ENCODE data around the gene PHF14.
"Not testable (repeated sequence)": the region's sequence is repeated elsewhere in the genome, so short reads cannot be mapped to it uniquely, and the experiment has no call there.

Gene PHF14

DNA sequence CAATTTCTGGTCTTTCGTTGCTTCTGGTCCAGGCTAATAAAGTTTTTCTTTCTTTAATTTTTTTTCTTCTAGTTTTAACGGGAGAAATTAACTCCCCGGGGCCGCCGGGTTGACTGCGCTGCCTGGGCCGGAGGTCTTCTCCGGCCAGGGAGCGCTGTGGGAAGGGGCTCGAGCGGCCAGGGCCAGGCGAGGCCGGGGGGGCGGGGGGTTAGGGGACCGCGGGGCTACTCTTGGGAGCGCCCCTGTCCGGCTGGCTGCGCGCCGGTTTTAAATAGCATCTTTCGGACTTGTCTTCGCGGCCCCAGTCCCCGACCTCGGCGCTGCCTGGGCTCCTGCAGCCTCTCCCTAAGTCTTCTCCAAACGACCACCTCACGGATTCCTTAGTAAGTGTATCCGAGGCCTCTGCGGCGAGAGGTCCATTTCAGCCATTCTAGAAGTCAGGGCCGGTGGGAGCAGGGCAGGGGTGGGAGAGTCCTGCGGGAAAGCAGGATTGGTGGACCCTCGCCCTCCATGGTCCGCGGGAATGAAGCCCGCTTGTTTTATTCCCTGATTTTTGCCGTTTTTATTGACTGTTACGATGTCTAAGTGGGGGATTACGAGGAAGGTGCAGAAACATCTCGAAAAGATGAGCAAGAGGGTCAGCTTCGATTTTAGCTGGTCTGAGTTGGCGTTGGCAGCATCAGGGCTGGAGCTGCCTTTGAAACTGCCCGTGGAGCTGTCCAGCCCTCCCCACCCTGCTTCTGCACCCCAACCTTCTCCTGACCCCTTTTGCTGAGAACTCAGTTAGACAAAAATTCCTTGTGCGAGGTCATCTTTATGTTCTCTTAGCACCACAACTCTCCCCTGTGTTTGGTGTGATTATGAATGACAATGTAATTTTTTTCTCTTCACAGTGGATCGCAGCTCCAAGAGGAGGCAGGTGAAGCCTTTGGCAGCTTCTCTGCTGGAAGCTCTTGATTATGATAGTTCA, 555 bp downstream of the PHF14 start:
- DNase-seq (ENCODE audit: low read depth, low spot score), result peak; percentile 59

DNA sequence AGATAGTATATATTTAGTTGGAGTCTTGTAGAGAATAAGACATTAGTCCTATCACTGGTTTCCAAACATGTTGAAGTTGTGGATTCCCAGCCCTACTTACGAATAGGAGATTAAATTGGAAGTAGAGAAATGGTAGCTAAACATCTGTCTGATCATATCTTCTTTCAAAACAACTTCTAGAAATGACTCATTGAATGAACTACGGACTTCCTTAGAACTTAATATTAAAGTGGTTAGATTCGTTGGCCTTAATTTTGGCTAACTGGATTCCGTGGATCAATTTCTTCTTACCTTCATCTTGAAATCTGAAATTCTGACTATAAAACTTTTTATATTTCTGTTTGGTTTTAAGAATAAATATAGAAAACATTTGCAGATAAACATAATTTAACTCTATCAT, 3.4 kb downstream of the PHF14 start:
- no peak for DNase-seq (ENCODE audit: low read depth, low spot score)

DNA sequence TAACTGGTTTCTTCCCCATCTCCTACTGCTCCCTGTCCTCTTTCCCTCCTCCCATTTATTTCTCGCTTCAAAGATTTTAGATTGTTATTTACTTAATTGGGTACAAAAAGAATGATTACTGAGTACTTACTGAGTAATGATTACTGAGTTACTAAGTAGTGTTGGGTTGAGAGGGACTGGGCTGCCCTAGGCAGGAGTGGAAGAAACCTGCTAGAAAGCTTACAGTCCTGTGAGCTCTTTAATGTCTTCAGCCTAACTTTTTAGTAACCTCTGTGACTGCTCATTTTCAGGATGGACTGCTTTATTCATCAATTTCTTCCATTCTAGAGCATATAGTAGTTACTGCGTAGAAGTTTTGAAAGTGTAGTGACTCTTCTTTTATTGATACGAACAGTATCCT, 7.6 kb downstream of the PHF14 start:
- no peak for DNase-seq (ENCODE audit: low read depth, low spot score)

- DNase-seq (ENCODE audit: low read depth, low spot score), result not testable (repeated sequence)
These were observed 17.1 kb downstream of the PHF14 start for GRCh38 chr7:10990748-10991147.

DNA sequence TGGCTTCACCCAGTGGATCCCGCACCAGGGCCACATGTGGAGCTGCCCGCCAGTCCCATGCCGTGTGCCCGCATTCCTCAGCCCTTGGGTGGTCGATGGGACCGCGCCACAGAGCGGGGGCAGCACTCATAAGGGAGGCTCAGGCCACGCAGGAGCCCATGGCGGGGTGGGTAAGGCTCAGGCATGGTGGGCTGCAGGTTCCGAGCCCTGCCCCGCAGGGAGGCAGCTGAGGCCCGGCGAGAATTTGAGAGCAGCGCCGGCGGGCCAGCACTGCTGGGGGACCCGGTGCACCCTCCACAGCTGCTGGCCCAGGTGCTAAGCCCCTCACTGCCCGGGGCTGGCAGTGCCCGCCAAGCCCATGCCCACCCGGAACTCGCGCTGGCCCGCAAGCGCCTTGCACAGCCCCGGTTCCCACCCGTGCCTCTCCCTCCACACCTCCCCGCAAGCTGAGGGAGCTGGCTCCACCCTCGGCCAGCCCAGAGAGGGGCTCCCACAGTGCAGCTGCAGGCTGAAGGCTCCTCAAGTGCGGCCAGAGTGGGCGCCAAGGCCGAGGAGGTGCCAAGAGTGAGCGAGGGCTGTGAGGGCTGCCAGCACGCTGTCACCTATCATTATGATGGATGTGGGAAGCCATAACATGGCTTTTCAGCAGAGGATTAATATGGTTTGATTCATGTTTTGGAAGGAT, 22.0 kb downstream of the PHF14 start:
- not testable (repeated sequence) for DNase-seq (ENCODE audit: low read depth, low spot score)

- DNase-seq (ENCODE audit: low read depth, low spot score), result peak; percentile 11
These were observed 25.5 kb downstream of the PHF14 start for GRCh38 chr7:10998996-10999757.

DNA sequence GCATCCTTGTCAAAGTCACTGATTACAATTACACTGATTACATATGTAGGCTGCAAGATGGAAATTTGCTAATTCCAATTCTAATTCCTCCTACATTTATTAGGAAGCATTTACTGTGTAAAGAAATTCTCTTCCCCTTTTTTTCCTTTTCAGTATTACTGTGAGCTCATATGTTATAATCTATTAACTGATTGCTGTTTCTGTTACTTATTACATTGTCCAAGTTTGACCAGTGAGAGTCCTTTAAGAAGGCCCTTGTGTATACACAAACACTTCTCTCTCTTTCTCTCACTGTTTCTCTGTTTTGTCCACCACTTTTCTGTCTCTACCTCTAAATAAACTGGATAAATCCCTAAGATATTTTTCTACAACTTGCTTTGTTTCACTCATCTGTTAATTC, 31.5 kb downstream of the PHF14 start:
- no peak for DNase-seq (ENCODE audit: low read depth, low spot score)

GRCh38 chr7:11006291-11006690, 32.6 kb downstream of the PHF14 start:
- no peak for DNase-seq (ENCODE audit: low read depth, low spot score)

GRCh38 chr7:11009631-11010030, 36.0 kb downstream of the PHF14 start:
- DNase-seq (ENCODE audit: low read depth, low spot score), result no peak

DNA sequence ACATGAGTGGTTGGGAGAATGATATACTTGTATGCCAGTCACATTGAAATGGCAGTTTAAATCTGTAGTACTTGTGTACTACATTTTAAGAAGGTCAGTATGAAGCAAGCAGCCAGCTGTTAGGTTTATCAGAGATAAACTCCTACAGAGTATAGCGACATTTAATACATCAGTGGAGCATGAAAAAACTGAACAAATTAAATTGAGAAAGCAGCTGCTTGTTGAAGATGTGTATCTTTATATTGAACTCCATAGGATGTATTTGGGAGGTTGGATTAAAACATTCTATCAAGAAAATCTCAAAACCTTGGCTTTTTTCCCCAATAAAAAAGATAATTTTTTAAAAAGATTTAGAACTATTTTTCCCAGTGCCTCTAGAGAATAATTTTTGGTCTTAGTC, 47.8 kb downstream of the PHF14 start:
- DNase-seq (ENCODE audit: low read depth, low spot score), result no peak

- no peak for DNase-seq (ENCODE audit: low read depth, low spot score)
These were observed 53.0 kb downstream of the PHF14 start for GRCh38 chr7:11026452-11027359.

DNA sequence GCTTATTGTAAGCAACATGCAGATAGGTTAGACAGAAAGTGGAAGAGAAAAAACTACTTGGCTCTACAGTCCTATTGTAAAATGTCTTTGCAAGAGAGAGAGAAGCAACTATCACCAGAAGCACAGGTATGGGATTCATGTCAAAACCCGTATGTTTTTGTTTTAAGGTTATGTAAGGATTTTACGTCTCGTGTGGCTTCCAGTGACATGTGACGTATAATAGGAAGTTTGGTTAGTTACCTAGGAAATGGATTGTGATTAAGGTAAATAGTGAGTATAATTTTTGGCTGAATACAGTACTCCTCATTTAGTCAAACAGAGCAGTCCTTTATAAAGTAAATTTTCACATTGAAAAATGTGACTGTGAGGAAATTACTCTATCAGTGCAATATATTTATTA, 62.0 kb downstream of the PHF14 start:
- no peak for DNase-seq (ENCODE audit: low read depth, low spot score)

- DNase-seq (ENCODE audit: low read depth, low spot score), result no peak
These were observed 66.3 kb downstream of the PHF14 start for GRCh38 chr7:11039974-11040373.

GRCh38 chr7:11054033-11054432, 80.4 kb downstream of the PHF14 start:
- DNase-seq (ENCODE audit: low read depth, low spot score), result no peak

DNA sequence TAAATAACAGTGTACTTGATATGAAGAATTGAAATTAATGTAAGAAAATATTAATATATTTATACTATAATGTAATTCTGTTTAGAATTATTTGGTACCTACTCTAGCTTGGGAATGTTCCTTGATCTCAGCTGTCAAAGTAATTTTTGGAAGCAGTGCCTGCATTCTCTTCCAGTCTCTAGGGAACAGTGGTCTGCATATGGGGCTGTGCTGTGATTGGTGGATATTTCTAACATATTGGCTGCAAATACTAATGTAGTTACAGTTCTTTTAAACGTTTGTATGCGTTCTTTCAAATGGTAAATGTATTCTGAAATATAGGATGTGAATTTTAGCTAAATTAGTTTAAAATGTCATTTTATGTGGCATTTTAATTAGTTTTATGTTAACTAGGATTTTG, 87.2 kb downstream of the PHF14 start:
- no peak for DNase-seq (ENCODE audit: low read depth, low spot score)

GRCh38 chr7:11062110-11062509, 88.4 kb downstream of the PHF14 start:
- no peak for DNase-seq (ENCODE audit: low read depth, low spot score)

- no peak for DNase-seq (ENCODE audit: low read depth, low spot score)
These were observed 95.9 kb downstream of the PHF14 start for GRCh38 chr7:11069591-11069990.

DNA sequence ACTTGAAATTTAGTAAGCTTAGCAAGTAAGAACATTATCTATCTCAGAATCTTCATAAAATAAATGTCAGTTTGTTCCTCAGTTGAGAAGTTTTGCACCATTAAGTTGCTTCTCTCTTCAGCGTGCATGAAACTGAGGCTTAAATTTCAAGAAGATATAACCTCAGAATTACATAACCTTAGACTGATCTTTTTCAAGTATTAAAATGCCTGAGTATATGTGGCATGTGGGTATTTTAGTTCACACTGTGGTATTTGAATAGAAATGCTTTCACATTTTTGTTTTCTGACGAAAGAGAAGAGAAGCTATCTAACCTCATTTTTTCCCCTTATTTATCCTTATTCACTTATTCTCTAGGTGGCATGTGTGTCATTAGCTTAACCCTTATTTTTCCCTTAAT, 104.1 kb downstream of the PHF14 start:
- DNase-seq (ENCODE audit: low read depth, low spot score), result no peak

DNA sequence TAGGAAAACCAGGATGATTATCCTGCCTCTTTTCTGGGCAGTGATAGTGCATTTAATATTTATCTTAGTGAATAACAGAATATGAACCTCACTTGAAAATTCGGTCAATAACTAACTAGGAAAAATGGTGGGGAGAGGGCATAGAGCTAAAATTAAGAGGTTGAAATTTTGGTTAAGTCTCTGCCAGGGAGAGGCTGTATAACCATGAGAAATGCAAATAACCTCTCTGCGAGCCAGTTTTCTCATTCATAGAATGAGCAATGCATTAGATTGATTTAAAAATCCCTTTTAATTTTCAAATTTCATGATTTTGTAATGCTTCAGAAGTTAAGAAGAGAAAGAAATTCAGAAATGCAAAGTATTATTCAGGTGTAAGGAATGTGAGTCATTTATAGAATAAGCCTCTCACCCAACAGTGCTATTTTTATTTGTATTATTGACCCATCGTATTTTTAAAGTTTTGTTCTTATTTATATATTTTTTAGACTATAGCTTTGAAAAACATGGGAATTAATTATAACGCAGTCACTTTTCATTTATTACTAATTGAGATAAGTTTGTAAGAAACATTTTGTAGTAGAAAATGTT, 104.7 kb downstream of the PHF14 start:
- DNase-seq (ENCODE audit: low read depth, low spot score), result no peak

DNA sequence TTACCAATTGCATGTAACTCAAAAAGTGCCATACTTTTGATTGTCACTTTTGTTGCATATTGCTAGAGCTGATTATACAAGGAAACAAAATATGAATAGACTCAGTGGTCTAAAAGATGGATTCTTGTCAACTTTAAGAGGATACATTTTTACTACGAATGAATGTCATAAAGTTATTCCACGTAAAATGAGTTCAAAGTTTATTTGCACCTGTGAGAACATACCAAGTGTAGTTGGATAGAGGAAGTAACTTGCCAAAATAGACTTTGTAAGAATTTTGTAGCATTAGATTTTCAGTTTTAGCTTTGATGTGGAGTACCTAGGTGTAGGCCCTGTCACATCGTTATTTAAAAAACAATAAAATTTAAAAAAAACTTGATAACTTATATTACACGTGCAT, 106.2 kb downstream of the PHF14 start:
- DNase-seq (ENCODE audit: low read depth, low spot score), result no peak

GRCh38 chr7:11082121-11082520, 108.4 kb downstream of the PHF14 start:
- DNase-seq (ENCODE audit: low read depth, low spot score), result no peak

All from ELF-1 (cell line).